Caco-2 (cell line): ENCODE data around the gene HDDC2. TPM values are rescaled to one million over a fixed set of nuclear protein-coding genes. Genes with fewer than 3 reads are reported as not detected.
"Not testable (repeated sequence)": the region's sequence is repeated elsewhere in the genome, so short reads cannot be mapped to it uniquely, and the experiment has no call there.

Experiments
- BruUV-seq: library from RNA; stranded (reverse); fragments of 400-500 nt; replicated peaks from 2 replicates; lab custom pipeline; 2021; lab: Mats Ljungman, UMichigan
- CTCF ChIA-PET: fragments of 300-600 bp; sonication (Branson Sonifier 250); formaldehyde crosslinking; loops from one replicate; lab custom pipeline; 2022; ENCODE audit warnings: antibody characterized with exemption; lab: Charles Lee
- POLR2A ChIA-PET: fragments of 300-600 bp; sonication (Branson Sonifier 250); formaldehyde crosslinking; loops from one replicate; lab custom pipeline; 2022; ENCODE audit warnings: antibody characterized with exemption; lab: Charles Lee
- DNase-seq, 2 experiments: peaks; one replicate each; pipeline versions ENCODE4 v3.0.0 to v3.0.0-alpha.2; 2020 to 2022
- H3K27me3 ChIP-seq: replicated peaks from 2 replicates; pipeline ENCODE4 v1.6.0; 2011; ENCODE audit warnings: low read length; ENCODE audit not compliant: control insufficient read depth, insufficient read depth
- H3K36me3 ChIP-seq: 2 replicates; pipeline ENCODE4 v1.5.1; 2011; ENCODE audit warnings: low read length; ENCODE audit not compliant: control insufficient read depth, insufficient read depth
- H3K4me1 ChIP-seq: fragments of 250-450 bp; sonication (Bioruptor Pico); 2 replicates; pipeline ENCODE4 v1.5.1; 2020; ENCODE audit warnings: mild to moderate bottlenecking
- H3K4me3 ChIP-seq: 2 replicates; pipeline ENCODE4 v1.5.1; 2011; ENCODE audit warnings: low read depth, mild to moderate bottlenecking, control low read depth, low read length
- H3K9me3 ChIP-seq: fragments of 250-450 bp; sonication (Bioruptor Pico); 2 replicates; pipeline ENCODE4 v1.5.1; 2020; ENCODE audit warnings: mild to moderate bottlenecking, moderate library complexity
- H3K27ac Mint-ChIP-seq: one replicate; pipeline ENCODE4 v1.8.0; 2022; ENCODE audit warnings: mixed read lengths; ENCODE audit not compliant: unreplicated experiment
- H3K27me3 Mint-ChIP-seq: one replicate; pipeline ENCODE4 v1.8.0; 2022; ENCODE audit warnings: mixed read lengths; ENCODE audit not compliant: insufficient read depth, unreplicated experiment
- H3K36me3 Mint-ChIP-seq: one replicate; pipeline ENCODE4 v1.8.0; 2022; ENCODE audit warnings: mild to moderate bottlenecking, mixed read lengths; ENCODE audit not compliant: insufficient read depth, unreplicated experiment
- H3K4me1 Mint-ChIP-seq: one replicate; pipeline ENCODE4 v1.8.0; 2022; ENCODE audit warnings: low read depth, mixed read lengths; ENCODE audit not compliant: unreplicated experiment
- H3K4me3 Mint-ChIP-seq: one replicate; pipeline ENCODE4 v1.8.0; 2022; ENCODE audit warnings: mild to moderate bottlenecking, moderate library complexity, mixed read lengths; ENCODE audit not compliant: unreplicated experiment
- H3K9me3 Mint-ChIP-seq: one replicate; pipeline ENCODE4 v1.8.0; 2022; ENCODE audit warnings: mixed read lengths; ENCODE audit not compliant: unreplicated experiment
- CTCF ChIP-seq, 2 experiments: fragments of 200-600 bp in 1 of 2; IDR thresholded peaks; 1 replicate in 1 of 2; 2 replicates in 1 of 2; pipeline versions ENCODE4 v1.5.1 to v1.8.0; 2011 to 2022; ENCODE audit warnings: antibody characterized with exemption in 1 of 2, control low read depth in 1 of 2, inconsistent platforms in 1 of 2, low read depth in 1 of 2, low read length in 1 of 2, mild to moderate bottlenecking in 1 of 2, moderate library complexity in 1 of 2; ENCODE audit not compliant: insufficient read depth in 1 of 2, severe bottlenecking in 1 of 2, unreplicated experiment in 1 of 2
- intact Hi-C: fragments of 100-400 bp; cut with micrococcal nuclease; formaldehyde crosslinking; loops from one replicate; pipeline ENCODE4 v1.10.0; 2022; ENCODE audit not compliant: unreplicated experiment
- total RNA-seq: library from RNA; stranded (reverse); gene quantifications from 2 replicates; pipeline ENCODE4 v1.2.3, GENCODE V29; 2022

HDDC2 gene
- total RNA-seq, 1 experiment from 2014 or later: 66.5 TPM

DNA sequence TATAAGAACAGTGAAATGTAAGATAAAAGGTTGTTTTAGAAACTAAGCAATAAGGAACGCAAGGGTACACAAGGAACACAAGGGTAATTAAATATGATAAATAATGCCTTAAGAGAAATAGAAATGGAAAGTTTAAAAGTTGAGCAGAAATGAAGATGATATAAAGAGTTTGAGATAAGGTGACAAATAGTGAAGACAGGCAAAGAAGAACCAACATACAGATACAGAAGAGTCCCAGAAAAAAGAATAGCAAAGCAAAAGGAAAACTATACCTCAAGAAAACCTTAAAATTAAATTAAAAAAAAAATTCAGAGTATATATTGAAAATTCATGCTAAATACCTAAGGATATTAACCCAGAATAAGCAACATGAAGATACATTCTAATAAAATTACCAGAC is 16.4 kb downstream of the HDDC2 start:
- DNase-seq: no peak

DNA sequence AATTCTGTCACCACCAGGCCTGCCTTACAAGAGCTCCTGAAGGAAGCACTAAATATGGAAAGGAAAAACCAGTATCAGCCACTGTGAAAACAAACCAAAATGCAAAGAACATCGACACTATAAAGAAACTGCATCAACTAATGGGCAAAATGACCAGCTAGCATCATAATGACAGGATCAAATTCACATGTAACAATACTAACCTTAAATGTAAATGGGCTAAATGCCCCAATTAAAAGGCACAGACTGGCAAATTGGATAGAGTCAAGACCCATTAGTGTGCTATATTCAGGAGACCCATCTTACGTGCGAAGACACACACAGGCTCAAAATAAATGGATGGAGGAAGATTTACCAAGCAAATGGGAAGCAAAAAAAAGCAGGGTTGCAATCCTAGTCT is 19.3 kb downstream of the HDDC2 start:
- peaks cover 26% of the 10 kb centered on the region for H3K9me3 Mint-ChIP-seq
- intact Hi-C loops, H3K4me1 Mint-ChIP-seq: not testable (repeated sequence)

More for the DNA sequence above, 16.4 kb downstream of the HDDC2 start:
- peaks cover 4% of the 10 kb centered on the region; the same call in 1 of the 2 replicates for H3K9me3 ChIP-seq
- H3K27me3 ChIP-seq: no peaks in the 10 kb centered on the region
- no peaks in the 10 kb centered on the region for H3K27me3 Mint-ChIP-seq
- H3K4me3 ChIP-seq: no peak overlapping the region
- no peaks in the 10 kb centered on the region for H3K4me1 Mint-ChIP-seq
- no peaks in the 10 kb centered on the region for H3K36me3 ChIP-seq
- H3K4me1 ChIP-seq: no peaks in the 10 kb centered on the region
- no TSS peak for BruUV-seq
- intact Hi-C loops: no loop called here
- H3K4me3 Mint-ChIP-seq: no peak overlapping the region
- no peak overlapping the region for H3K27ac Mint-ChIP-seq
- ChIA-PET POLR2A (no interaction called here), CTCF (no interaction called here)
- H3K36me3 Mint-ChIP-seq: peaks cover 56% of the 10 kb centered on the region
- peaks cover 34% of the 10 kb centered on the region for H3K9me3 Mint-ChIP-seq
- no peak for TF ChIP-seq CTCF (IDR thresholded peaks at IDR 0.05; ENCODE audit: insufficient read depth in 1 of 2, low read depth in 1 of 2, low read length in 1 of 2, severe bottlenecking in 1 of 2, unreplicated experiment in 1 of 2)

GRCh38 chr6:125280370-125281035 is 21.3 kb downstream of the HDDC2 start:
- H3K27ac Mint-ChIP-seq, H3K27me3 Mint-ChIP-seq, H3K4me3 ChIP-seq, CTCF ChIA-PET, POLR2A ChIA-PET, H3K4me1 Mint-ChIP-seq, BruUV-seq, H3K36me3 ChIP-seq, H3K27me3 ChIP-seq, H3K9me3 ChIP-seq, DNase-seq, H3K4me3 Mint-ChIP-seq, H3K4me1 ChIP-seq, intact Hi-C loops: not testable (repeated sequence)
- peaks cover 18% of the 10 kb centered on the region for H3K9me3 Mint-ChIP-seq
- H3K36me3 Mint-ChIP-seq: peaks cover 25% of the 10 kb centered on the region

More for the DNA sequence above, 19.3 kb downstream of the HDDC2 start:
- BruUV-seq, H3K36me3 ChIP-seq, CTCF ChIA-PET, H3K4me1 ChIP-seq, H3K27me3 Mint-ChIP-seq, DNase-seq, H3K4me3 ChIP-seq, POLR2A ChIA-PET, H3K4me3 Mint-ChIP-seq, H3K27ac Mint-ChIP-seq, H3K9me3 ChIP-seq, H3K27me3 ChIP-seq: not testable (repeated sequence)
- peaks cover 41% of the 10 kb centered on the region for H3K36me3 Mint-ChIP-seq

GRCh38 chr6:125279961-125280360 is 21.8 kb downstream of the HDDC2 start:
- ChIA-PET CTCF (no interaction called here), POLR2A (no interaction called here)
- Mint-ChIP-seq H3K27me3 (no peaks in the 10 kb centered on the region), H3K4me3 (no peak overlapping the region), H3K9me3 (peaks cover 12% of the 10 kb centered on the region), H3K36me3 (peaks cover 25% of the 10 kb centered on the region), H3K4me1 (no peaks in the 10 kb centered on the region), H3K27ac (no peak overlapping the region)
- no TSS peak for BruUV-seq
- Histone ChIP-seq H3K27me3 (no peaks in the 10 kb centered on the region), H3K9me3 (no peaks in the 10 kb centered on the region), H3K4me1 (no peaks in the 10 kb centered on the region), H3K36me3 (no peaks in the 10 kb centered on the region), H3K4me3 (no peak overlapping the region)
- intact Hi-C loops: no loop called here
- no peak for DNase-seq
- no peak for TF ChIP-seq CTCF (IDR thresholded peaks at IDR 0.05; ENCODE audit: insufficient read depth in 1 of 2, low read depth in 1 of 2, low read length in 1 of 2, severe bottlenecking in 1 of 2, unreplicated experiment in 1 of 2)
